ENCODE measurements around the gene PLAAT4. TPM values are rescaled to one million over a fixed set of nuclear protein-coding genes. Genes with fewer than 3 reads are reported as not detected.

The PLAAT4 gene
- total RNA-seq, 1 experiment from 2014 or later = 0.52 TPM

- Histone ChIP-seq H3K4me1 (ENCODE audit: control insufficient read depth in 1 of 2, insufficient read depth in 2 of 2, low read length in 2 of 2) (peaks cover 0 to 8% of the 10 kb centered on the region in 2 experiments; a peak in 2 of 4 replicates), H3K9me2 (ENCODE audit: insufficient read depth) (no peaks in the 10 kb centered on the region), H3K9me3 (ENCODE audit: control insufficient read depth in 1 of 2, insufficient read depth in 1 of 2, low read depth in 1 of 2, low read length in 2 of 2) (no peaks in the 10 kb centered on the region), H3K4me2 (ENCODE audit: low read length) (no peak overlapping the region), H3K27ac (ENCODE audit: low read depth, low read length) (no peak overlapping the region), H3K9ac (ENCODE audit: low read length) (no peak overlapping the region), H2AFZ (ENCODE audit: low read depth, low read length, poor library complexity, severe bottlenecking) (no peak overlapping the region), H3K79me2 (ENCODE audit: insufficient read depth, low read length) (no peaks in the 10 kb centered on the region), H3K36me3 (ENCODE audit: control insufficient read depth in 1 of 2, insufficient read depth in 2 of 2, low read length in 2 of 2) (no peaks in the 10 kb centered on the region), H3K4me3 (replicated peaks in 1 of 2; ENCODE audit: low read depth in 1 of 2, low read length in 2 of 2) (no peak overlapping the region), H4K20me1 (ENCODE audit: insufficient read depth) (no peaks in the 10 kb centered on the region), H3K27me3 (ENCODE audit: insufficient read depth, low read length) (no peaks in the 10 kb centered on the region; the same call in 1 of the 2 replicates)
- no TSS peak for BruUV-seq (replicated peaks)
- intact Hi-C loops (cut with micrococcal nuclease) = no loop called here
- ChIA-PET POLR2A (no interaction called here), CTCF (no interaction called here), RAD21 (ENCODE audit: low non-redundant PET in 1 of 2, low total read pairs in 2 of 2, uncharacterized antibody in 2 of 2, unreplicated experiment in 2 of 2) (no interaction called here)
- DNase-seq (ENCODE audit: low read depth, low spot score) = no peak
- TF ChIP-seq ZBTB33 (IDR thresholded peaks at IDR 0.05; ENCODE audit: extremely low read depth, insufficient replicate concordance, low read length) (no peak), EZH2 (IDR thresholded peaks at IDR 0.05) (no peak), RAD21 (IDR thresholded peaks at IDR 0.05; ENCODE audit: low read depth) (no peak), POLR2A (IDR thresholded peaks at IDR 0.05; ENCODE audit: borderline replicate concordance, extremely low read depth, insufficient read depth, insufficient read length) (no peak), CBX3 (IDR thresholded peaks at IDR 0.05; ENCODE audit: low read depth) (no peak), ELF1 (IDR thresholded peaks at IDR 0.05; ENCODE audit: borderline replicate concordance, low read depth) (no peak), JUND (IDR thresholded peaks at IDR 0.05) (no peak), POLR2AphosphoS5 (IDR thresholded peaks at IDR 0.05; ENCODE audit: low read depth, low read length) (no peak), FOSL1 (IDR thresholded peaks at IDR 0.05; ENCODE audit: low read depth) (no peak), CEBPB (IDR thresholded peaks at IDR 0.05; ENCODE audit: low read depth) (no peak), TCF7L2 (IDR thresholded peaks at IDR 0.05; ENCODE audit: borderline replicate concordance, extremely low read depth, insufficient read depth, insufficient read length) (no peak), SRF (IDR thresholded peaks at IDR 0.05; ENCODE audit: low read depth) (no peak), SP1 (IDR thresholded peaks at IDR 0.05; ENCODE audit: low read depth) (no peak), EZH2phosphoT487 (IDR thresholded peaks at IDR 0.05; ENCODE audit: borderline replicate concordance) (no peak), ZFX (IDR thresholded peaks at IDR 0.05) (no peak), ATF3 (IDR thresholded peaks at IDR 0.05) (no peak), SIN3A (IDR thresholded peaks at IDR 0.05; ENCODE audit: low read depth) (no peak)
- no peak for ATAC-seq
These were observed 4.5 kb upstream of the PLAAT4 start for GRCh38 chr11:63532117-63532516.
